Measurements from ENCODE around the gene DISC1.

DNA sequence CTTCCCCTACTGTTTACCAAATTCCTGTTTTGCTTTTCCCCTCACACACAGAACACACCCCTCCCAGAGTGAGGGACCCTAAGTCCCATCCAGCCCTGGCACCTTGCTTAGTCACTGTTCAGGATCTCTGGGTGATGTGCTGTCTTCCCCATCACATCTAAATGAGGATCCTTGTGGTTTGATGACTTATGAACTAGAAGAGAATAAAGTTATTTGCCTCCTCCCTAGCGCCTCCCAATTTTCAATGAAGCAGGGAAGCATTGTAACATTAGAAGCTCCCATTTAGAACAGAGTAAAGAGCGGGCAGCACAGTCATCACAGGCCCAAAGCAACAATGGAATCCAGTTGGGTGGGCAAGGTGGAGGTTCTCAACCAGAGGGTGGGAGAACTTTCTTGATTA lies 27.0 kb downstream of the DISC1 start:
- TF ChIP-seq CTCF (IDR thresholded peaks at IDR 0.05) (no peak), POLR2A (IDR thresholded peaks at IDR 0.05) (no peak), EP300 (IDR thresholded peaks at IDR 0.05) (no peak)
